GM23338 (cell line): ENCODE results near the gene PCDHB6.

Experiments
- CREB1 ChIP-seq: fragments of 250-450 bp; sonication (Bioruptor Pico); IDR thresholded peaks from 2 replicates; pipeline ENCODE4 v1.5.0; 2020; ENCODE audit warnings: low read depth, mild to moderate bottlenecking, moderate library complexity
- CTCF ChIP-seq, 2 experiments: fragments of 200-600 bp in 1 of 2; sonication (generic) in 1 of 2; conservative IDR thresholded peaks; 2 replicates each; pipeline versions ENCODE4 v1.5.1 to v1.6.1; 2016 to 2017; ENCODE audit warnings: antibody characterized with exemption in 2 of 2, low read depth in 2 of 2, mild to moderate bottlenecking in 2 of 2, moderate library complexity in 1 of 2
- EZH2 ChIP-seq: fragments of 200-600 bp; sonication (generic); IDR thresholded peaks from one replicate; pipeline ENCODE4 v1.8.0; 2017; ENCODE audit warnings: antibody characterized with exemption, mild to moderate bottlenecking, low read depth; ENCODE audit not compliant: unreplicated experiment
- EZH2phosphoT487 ChIP-seq: fragments of 200-600 bp; sonication (generic); IDR thresholded peaks from one replicate; pipeline ENCODE4 v1.8.1; 2018; ENCODE audit warnings: antibody characterized with exemption; ENCODE audit not compliant: unreplicated experiment
- JUNB ChIP-seq: IDR thresholded peaks from one replicate; pipeline ENCODE4 v1.6.1; 2016; ENCODE audit warnings: antibody characterized with exemption; ENCODE audit not compliant: unreplicated experiment
- NANOG ChIP-seq: IDR thresholded peaks from 2 replicates; pipeline ENCODE4 v1.6.1; 2016; ENCODE audit warnings: antibody characterized with exemption, borderline replicate concordance
- POLR2AphosphoS5 ChIP-seq: IDR thresholded peaks from 2 replicates; pipeline ENCODE4 v1.6.1; 2016; ENCODE audit warnings: antibody characterized with exemption, low read depth
- REST ChIP-seq: IDR thresholded peaks from one replicate; pipeline ENCODE4 v1.6.1; 2018; ENCODE audit warnings: antibody characterized with exemption; ENCODE audit not compliant: unreplicated experiment
- ZNF114 ChIP-seq: fragments of 250-450 bp; sonication (Bioruptor Pico); IDR thresholded peaks from 2 replicates; pipeline ENCODE4 v1.5.0; 2020; ENCODE audit warnings: mild to moderate bottlenecking, moderate library complexity
- ZNF331 ChIP-seq: fragments of 250-450 bp; sonication (Bioruptor Pico); IDR thresholded peaks from 2 replicates; pipeline ENCODE4 v1.5.0; 2020; ENCODE audit warnings: low read depth, mild to moderate bottlenecking, moderate library complexity
- ZNF462 ChIP-seq: fragments of 250-450 bp; sonication (Bioruptor Pico); IDR thresholded peaks from 2 replicates; pipeline ENCODE4 v1.5.0; 2020; ENCODE audit warnings: mild to moderate bottlenecking, moderate library complexity

- TF ChIP-seq CTCF (conservative IDR thresholded peaks at IDR 0.05; ENCODE audit: low read depth in 2 of 2) (peak; percentile 83 to 96), EZH2 (no peak), EZH2phosphoT487 (no peak), REST (no peak), ZNF462 (CRISPR knock-in tag) (no peak), POLR2AphosphoS5 (no peak), NANOG (no peak), CREB1 (CRISPR knock-in tag) (no peak), ZNF114 (no peak), JUNB (no peak), ZNF331 (CRISPR knock-in tag) (no peak)
Measured at GRCh38 chr5:141121563-141121962, 28.3 kb upstream of the PCDHB6 start, which contains the start of gene PCDHB4.
